Measurements from ENCODE around the gene UGT1A4.

- TF ChIP-seq CTCF (IDR thresholded peaks at IDR 0.05) (no peak), EP300 (IDR thresholded peaks at IDR 0.05) (no peak), POLR2A (IDR thresholded peaks at IDR 0.05) (no peak)
Measured at GRCh38 chr2:233728723-233729301, 10.3 kb downstream of the UGT1A4 start, which contains the start of gene UGT1A3.

Measured in stomach (tissue), 4 donors.